ENCODE results near the gene VAPB.
"Not testable (repeated sequence)": the region's sequence is repeated elsewhere in the genome, so short reads cannot be mapped to it uniquely, and the experiment has no call there.

Gene VAPB

DNA sequence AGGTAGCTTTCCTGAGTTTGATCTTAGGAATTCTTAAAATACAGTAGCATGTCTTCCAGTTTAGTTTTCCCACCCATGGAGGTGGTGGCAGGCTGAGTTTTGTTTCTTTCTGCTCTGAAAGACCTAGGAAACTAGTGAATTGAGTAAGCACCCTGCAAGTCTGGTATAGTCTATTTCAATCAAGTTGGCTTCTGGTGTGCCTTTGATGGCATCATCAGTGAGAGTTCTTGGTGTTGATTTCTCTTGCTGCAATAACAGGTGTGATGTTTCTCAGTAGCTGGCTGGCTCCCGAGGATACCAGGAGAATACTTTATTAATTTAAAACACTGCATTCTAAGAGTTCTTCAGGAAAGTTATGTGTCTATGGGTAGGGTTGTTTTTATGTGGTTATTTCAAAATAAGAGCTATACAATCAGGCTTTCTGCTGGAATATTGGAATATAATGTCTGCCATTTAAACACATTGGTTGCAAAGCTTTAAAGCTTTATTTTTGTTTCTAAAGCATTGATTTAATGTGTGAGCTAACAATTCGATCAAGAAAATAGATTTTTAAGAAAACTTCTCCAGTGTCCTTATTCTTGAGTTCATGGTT lies 19.0 kb downstream of the VAPB start:
- no peak for DNase-seq (ENCODE audit: low spot score)

DNA sequence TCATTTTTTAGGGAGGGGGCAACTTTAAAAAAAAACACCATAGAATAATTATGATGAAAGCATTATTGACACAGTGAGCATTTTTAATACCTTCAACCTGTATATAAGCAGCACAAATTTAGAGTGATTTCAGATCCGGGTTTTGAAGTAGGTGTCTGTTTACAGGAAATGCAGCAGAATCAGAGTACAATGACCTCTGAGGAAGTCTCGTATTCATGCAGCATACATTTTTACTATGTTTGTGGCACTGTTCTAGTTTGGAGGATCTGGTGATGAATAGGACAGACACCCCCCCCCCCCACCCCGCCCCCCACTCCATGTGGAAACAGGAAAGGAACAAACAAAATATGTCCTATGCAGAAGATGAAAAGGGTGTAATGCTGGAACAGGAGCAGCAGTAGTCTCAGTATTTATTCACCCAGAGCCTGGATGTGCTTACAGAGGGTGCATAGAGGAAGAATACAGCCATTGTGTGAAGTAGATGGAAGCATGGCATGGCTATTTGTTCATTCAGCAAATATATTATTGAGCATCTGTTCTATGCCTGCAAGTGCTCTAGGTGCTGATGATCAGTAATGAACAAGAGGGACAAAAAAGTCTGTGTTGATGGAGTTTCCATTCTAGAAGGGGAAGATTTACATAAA lies 19.7 kb downstream of the VAPB start:
- DNase-seq (ENCODE audit: low spot score) = no peak

DNA sequence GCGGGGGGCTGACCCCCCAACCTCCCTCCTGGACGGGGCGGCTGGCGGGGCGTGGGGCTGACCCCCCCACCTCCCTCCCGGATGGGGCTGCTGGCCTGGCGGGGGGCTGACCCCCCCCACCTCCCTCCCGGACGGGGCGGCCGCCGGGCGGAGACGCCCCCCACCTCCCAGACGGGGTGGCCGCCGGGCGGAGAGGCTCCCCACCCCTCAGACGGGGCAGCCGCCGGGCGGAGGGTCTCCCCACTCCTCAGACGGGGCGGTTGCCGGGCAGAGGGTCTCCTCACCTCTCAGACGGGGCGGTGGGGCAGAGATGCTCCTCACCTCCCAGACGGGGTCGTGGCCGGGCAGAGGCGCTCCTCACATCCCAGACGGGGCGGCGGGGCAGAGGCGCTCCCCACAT lies 25.2 kb downstream of the VAPB start:
- DNase-seq (ENCODE audit: low spot score) = not testable (repeated sequence)

GRCh38 chr20:58414786-58415185 lies 25.8 kb downstream of the VAPB start:
- not testable (repeated sequence) for DNase-seq (ENCODE audit: low spot score)

- DNase-seq (ENCODE audit: low spot score) = no peak
Observed at GRCh38 chr20:58416057-58416456, 27.0 kb downstream of the VAPB start.

DNA sequence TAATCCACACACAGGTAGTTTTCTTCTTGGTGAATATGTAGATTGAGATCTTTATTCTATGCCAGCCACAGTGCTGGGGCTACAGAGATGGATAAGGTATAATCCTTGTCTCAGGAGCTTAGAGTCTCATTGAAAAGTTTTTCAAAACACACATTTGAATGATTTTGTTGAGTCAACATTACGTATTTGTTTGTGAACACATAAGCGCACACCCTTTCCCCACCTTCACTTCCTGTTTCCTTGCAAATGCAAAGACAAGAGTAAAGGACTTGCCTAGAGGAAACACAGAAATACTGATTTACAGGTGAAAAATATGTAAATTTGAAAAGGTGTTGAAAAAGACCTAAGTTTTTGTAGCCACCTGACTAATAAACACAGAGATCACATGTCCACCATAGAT lies 27.8 kb downstream of the VAPB start:
- no peak for DNase-seq (ENCODE audit: low spot score)

DNA sequence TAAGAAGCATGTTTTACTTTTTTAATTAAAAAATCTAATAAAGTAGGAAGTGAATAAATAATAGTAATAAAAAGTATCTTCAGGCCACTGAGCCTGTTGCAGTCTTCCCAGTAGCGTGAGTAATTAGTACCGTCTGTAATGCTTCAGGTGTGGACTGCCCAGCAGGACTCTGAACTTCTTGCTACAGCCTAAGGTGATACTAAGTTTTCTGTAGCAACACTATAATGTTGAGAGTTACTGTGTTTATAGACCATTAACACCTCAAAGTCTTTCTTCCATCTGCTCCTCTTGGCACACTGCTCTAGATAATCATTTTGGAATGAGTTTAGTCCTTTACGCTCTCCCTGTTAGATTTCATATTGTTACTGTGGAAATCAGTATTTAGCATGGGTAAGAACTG lies 28.4 kb downstream of the VAPB start:
- no peak for DNase-seq (ENCODE audit: low spot score)

GRCh38 chr20:58418949-58419748 lies 30.1 kb downstream of the VAPB start:
- DNase-seq (ENCODE audit: low spot score) = no peak

GRCh38 chr20:58420798-58421496 lies 31.9 kb downstream of the VAPB start:
- no peak for DNase-seq (ENCODE audit: low spot score)

GRCh38 chr20:58421497-58421850 lies 32.4 kb downstream of the VAPB start:
- no peak for DNase-seq (ENCODE audit: low spot score)

- no peak for DNase-seq (ENCODE audit: low spot score)
Observed at GRCh38 chr20:58424218-58424969, 35.4 kb downstream of the VAPB start.

- DNase-seq (ENCODE audit: low spot score) = not testable (repeated sequence)
Observed at GRCh38 chr20:58427571-58427970, 38.5 kb downstream of the VAPB start.

- DNase-seq (ENCODE audit: low spot score) = no peak
Observed at GRCh38 chr20:58428364-58428763, 39.3 kb downstream of the VAPB start.

- DNase-seq (ENCODE audit: low spot score) = no peak
Observed at GRCh38 chr20:58429303-58429702, 40.3 kb downstream of the VAPB start.

GRCh38 chr20:58431134-58431533 lies 42.1 kb downstream of the VAPB start:
- no peak for DNase-seq (ENCODE audit: low spot score)

GRCh38 chr20:58432186-58432954 lies 43.3 kb downstream of the VAPB start:
- DNase-seq (ENCODE audit: low spot score) = no peak

- no peak for DNase-seq (ENCODE audit: low spot score)
Observed at GRCh38 chr20:58433029-58433647, 44.1 kb downstream of the VAPB start.

GRCh38 chr20:58433759-58434158 lies 44.7 kb downstream of the VAPB start:
- no peak for DNase-seq (ENCODE audit: low spot score)

- no peak for DNase-seq (ENCODE audit: low spot score)
Observed at GRCh38 chr20:58434326-58434725, 45.3 kb downstream of the VAPB start.

DNA sequence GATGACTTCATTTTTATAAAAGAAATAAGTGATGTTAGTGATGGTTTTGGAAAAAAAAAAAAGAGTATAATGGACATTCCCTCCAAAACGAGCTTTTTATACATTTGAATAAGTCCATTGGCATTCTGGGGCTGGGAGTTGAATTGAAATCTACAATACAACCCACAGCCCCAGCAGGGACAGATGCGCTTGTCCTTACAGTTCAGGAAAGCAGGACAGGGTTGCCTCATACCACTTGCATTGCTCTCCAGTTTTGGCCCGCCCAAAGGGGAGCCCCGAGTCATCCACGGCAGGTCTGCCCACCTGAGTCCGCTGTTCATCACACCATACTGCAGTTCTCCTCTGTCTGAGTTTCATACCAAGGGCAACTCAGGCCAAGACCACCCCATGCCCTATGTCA lies 46.2 kb downstream of the VAPB start:
- DNase-seq (ENCODE audit: low spot score) = no peak
